HG03469 (cell line): Measurements from ENCODE around the gene SHROOM2.

Experiments used
- ATAC-seq: cut with Tn5 transposase; IDR thresholded peaks from one replicate; pipeline ENCODE4 v1.9.1; 2021; ENCODE audit warnings: mild to moderate bottlenecking, moderate library complexity, moderate number of reproducible peaks; ENCODE audit not compliant: unreplicated experiment

SHROOM2 gene

DNA sequence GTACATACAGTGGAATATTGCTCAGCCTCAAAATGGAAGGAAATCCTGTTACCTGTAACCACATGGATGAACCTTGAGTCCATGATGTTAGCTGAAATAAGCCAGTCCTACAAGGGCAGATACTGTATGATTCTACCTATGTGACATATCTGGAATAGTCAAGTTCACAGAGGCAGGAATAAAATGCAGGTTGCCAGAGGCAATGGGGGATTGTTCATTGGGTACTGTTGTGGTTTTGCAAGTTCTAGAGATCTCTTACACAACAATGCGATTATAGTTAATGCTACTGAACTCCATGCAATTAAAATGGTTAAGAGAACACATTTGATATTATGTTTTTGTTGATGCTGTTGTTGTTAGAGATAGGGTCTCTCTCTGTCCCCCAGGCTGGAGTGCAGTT, 74.6 kb downstream of the SHROOM2 start:
- no peak for ATAC-seq

DNA sequence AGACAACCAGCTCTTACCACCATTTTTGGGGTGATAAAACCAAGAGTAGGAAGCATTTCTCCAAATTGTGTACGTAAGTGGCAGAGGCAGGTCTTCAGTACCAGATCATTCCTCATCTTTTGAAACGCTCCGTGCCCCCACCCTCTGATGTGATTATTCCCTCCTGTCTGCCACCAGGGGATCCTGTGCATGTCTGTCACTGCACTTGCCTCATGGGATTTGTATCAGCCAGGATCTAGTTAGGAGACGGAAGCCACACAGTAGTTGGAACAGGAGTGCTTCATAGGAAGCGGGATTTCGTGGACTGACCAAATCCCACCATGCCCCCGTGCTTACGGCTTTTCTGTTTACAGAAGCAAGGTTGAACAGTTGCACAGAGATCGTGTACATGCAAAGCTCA, 75.5 kb downstream of the SHROOM2 start:
- no peak for ATAC-seq

DNA sequence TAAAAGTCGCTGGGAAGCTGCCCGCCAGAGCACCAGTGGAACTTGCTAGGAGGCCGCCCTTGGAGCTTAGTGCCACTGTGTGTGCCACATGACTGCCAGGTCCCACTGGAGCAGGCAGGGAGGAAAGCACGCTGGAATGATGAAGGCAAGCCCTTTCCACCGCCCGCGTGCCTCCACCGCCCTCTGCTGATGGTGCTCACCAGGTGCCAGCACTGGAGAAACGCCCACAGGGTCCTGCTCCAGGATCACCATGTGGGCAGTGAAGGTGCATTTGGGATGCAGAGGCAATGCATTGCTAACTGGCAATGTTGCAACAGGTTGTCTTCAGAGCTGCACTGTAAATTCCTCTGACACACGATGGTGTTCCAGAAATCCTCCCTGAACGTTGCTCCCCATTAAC, 76.3 kb downstream of the SHROOM2 start:
- ATAC-seq, result no peak

DNA sequence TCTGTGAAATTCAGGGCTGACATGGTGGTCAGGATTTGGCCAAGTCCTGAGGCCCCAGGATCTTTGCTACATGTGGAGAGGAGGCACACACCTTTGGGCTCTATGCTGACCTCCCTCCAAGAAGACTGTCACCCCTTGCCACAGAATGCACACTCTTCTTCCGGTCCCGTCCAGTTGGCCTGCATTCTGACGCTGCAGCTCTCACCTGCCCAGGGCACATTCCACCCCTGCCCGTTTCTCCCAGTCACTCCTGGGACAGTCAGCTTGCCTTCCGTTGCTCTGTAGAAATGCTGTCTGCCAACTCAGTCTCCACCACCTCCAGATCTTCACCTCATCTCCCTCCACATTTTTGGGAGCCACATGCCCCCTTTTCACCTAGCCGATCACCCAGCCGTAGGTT, 76.7 kb downstream of the SHROOM2 start:
- no peak for ATAC-seq

DNA sequence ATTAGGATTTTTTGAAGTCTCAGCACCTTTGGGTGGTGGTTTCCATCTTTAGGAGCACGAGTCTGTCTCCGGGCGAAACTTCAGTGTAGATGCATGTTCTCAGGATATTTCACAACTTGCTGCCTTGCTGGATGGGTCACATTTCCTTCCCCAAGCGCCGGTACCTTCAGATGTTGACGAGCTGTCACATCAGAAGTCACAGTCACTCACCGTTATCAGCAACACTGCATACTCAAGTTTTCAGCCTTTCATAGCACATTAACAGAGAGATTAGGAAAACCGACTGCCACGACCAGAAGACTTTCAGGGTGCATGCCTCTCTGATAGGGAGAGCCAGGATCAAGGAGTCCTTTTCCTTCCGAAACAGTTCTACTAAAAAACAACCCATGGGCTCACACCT, 77.8 kb downstream of the SHROOM2 start:
- no peak for ATAC-seq

DNA sequence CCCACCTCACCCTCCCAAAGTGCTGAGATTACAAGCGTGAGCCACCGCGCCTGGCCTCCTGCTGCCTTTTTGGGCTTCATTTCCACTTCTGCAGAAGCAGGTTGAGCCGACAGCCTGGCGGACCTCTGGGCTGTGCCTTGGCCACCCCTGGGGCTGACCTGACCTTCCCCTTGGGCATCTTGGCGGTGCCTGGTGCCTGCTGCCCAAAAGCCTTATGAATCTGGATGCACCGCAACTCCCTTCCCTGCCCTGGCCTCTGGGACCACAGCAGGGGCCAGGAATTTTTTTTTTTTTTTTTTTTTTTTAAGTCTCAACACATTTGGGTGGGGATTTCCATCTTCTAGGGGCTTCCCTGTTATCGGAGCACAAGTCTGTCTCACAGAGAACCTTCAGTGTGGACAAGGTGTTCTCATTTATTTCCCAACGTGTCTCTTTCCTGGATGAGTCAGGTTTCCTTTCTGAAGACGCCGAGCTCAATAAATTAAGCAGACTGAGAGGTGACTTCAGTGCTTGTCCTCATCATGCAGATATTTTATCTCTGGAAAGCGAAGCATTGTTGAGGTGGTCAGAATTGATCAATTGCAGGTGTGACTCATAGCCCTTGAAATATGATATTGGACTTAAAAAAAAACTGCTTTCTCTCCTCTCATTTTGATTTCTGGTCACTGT, 79.7 kb downstream of the SHROOM2 start:
- ATAC-seq, result no peak

DNA sequence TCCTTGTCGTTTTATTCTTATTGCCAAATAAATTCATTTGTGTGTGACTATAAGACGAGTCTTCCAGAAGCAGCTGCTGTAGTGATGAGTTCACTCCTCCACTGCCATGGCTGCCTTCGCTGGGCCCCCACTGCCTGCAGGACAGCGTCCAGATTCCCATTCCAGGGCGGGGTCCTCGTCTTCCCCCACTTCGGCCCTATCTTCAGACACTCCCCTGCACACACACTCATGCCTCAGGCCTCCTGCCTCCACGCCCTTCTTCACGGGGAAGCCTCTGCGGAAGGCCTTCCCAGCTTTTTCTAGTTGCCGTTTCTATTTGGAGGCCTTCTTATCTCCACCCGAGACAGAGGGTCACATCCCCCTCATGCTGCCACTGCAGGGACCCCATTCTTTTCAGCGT, 80.4 kb downstream of the SHROOM2 start:
- no peak for ATAC-seq

DNA sequence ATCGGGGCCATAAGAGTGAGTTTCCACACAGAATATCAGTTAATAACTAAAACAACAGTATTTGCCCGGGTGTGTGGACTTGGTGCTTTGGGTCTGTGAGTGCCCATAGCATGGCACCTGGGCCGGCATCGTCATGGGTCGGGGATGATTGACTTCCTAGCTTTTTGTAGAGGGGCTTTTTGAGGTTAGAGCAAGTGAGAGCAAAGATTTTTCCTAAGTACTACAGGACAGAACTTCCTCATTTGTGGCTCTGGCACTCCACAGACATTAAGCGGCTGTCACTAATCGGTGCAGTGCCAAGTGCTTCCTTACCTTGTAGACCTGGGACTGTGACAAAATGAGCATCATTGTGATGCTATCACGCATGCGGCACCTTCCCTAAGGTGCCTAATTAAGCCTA, 81.0 kb downstream of the SHROOM2 start:
- ATAC-seq, result no peak

DNA sequence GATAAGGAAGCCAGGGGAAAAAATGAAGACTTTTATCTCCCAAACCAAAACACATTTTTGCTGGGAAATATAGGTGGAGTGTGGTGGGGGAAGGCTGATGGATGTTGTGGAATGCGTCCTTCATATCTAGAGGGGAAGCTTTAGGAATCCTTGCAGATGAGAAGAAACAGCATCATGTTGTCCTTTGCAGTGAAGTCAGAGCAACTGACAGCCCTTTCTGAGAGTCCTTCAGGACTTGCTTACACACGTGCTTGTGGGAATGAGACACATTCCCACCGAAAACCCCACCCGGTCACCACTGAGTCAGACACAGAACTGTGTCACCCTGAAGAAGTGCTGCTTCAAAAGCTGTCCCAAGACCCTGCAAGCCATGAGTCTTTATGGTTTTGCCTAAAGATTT, 81.5 kb downstream of the SHROOM2 start:
- no peak for ATAC-seq

DNA sequence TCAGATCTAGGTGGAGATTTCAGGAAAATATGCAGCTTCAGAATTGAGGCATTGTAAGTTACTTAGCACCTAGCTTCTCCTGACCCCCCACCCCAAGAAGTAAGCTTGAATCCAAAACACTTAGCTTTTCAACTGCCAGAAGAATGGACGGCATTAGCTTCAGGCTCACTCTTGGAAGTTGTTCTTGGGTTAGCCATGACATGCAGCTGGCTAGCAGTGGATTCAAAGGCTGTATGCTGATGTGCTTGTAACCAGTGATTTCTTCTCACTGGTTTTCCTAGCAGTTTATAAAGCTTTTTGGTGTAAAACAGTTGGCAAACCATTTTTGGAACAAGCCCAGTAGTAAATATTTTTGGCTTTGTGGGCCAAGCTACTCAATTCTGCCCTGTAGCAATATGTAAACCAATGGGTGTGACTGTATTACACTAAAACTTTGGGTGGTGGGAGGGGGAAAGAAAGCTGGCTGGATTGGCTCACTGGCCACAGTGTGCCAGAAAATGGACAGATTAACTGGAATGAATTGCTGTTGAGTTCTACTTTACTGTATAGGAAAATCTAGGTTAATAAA, 85.6 kb downstream of the SHROOM2 start:
- ATAC-seq, result no peak

DNA sequence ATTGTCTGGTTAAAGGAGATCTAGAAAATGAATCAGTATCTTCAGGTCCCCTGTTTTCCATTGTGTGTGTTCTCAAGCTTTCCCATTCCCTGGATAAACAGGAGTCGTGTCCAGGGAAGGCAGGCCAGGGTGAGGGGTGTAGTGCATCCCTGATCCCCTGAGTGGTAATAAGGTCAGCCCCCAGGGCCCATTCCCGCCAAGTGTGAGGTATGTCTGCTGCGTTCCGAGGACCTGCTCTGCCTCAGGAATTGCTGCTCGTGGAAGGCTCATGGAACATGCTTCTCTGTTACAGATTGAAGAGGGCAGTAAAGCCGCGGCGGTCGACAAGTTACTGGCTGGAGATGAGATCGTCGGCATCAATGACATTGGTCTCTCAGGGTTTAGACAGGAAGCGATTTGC, 87.1 kb downstream of the SHROOM2 start:
- no peak for ATAC-seq

DNA sequence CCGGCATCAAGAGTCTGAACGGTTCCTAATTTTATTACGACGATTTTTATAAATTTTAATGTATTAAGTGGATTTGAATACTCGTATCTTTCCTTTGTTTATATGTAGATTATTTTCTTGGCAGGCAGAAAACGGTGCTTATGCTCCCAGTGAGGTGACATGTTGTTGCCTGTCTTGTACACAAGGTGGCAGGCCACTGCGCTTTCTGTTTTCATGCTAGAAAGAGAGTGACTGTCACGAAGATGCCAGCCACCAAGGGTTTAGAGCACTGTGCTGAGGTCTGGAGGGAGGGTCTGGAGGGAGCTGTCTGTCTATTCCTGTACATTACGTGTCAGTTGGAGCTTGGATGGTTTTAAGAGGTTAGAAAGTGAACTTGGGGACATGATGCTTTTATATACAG, 87.7 kb downstream of the SHROOM2 start:
- no peak for ATAC-seq

DNA sequence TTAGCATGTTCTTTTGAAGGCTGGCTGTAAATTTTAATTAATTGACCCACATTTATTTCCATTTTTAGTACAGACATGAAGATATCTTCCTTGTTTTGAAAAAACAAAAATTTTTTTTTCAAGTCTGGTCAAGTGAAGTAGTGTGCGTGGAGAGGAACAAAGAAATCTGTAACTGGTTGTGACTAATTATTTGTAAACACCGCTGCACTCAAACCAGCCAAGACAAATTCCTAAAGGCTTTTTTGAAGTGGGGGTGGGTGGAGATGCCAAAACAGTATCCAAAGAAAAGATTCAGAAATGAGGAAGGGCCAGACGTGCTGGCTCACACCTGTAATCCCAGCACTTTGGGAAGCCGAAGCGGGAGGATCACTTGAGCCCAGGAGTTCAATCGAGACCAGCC, 88.3 kb downstream of the SHROOM2 start:
- ATAC-seq, result no peak

DNA sequence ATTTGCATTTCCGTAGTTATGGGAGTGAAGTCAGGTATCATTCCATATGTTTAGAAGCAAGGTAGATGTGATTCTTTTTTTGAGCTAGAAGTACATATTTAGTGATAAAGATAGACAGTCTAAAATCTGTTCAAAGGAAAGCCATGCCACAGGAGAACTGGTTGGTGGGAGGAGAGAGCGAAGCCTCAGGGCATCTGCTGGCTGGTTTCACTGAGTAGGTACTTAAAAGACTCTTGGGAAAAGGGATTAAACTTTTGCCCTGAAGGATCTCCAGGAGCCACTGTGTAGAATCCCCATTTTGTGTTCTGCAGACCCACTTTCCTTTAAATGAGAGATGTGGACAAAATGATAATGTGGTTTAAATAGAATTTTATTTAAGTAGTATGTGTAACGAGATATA, 89.6 kb downstream of the SHROOM2 start:
- no peak for ATAC-seq

DNA sequence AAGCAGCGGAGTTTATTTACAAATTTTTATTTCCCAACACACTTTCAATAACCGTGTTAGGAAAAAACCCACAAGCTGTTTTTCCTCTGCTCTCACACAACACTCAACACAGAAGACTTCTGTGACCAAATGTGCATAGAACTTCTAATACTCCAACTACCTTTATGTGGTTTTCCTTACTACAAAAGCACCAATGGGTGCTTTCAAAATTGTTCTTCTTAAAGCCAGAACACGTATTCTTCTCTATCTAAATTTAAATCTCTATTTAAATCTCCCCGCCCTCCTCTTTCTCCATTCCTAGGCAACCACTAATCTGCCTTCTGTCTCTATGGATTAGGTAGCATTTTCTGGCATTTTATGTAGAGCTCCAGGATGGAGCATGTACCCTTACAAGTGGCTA, 90.0 kb downstream of the SHROOM2 start:
- no peak for ATAC-seq

DNA sequence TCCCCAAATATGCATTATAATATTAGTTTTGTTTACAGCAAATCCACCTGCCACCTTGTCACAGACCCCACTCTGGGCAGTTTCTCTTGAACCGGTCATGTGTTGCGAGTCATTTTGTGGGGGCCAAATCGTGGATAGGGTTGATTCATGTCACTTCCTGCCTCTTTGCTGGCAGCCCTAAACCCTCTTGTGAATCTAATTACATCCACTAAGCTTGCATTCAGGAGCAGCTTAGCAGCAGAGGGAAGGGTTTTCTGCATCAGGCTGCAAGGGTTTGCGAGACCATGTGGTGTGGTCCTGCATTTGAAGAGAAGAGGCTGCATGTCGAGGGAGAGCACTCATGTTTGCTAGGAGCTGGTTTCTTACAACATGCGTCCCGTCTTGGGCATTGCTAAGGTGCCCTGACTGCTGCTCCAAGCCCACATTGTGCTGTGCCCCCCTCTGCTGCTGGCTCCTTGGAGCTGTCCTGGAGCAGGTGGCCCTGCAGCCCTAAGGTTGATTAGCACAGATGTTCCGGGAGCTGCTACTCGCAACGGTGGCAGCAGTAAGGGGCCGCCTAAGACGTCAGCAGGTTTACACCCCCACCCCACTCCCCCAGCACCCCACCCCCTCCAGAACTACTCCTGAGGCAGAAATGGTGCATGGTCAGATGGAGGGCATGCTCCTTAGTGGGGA, 92.1 kb downstream of the SHROOM2 start:
- no peak for ATAC-seq

DNA sequence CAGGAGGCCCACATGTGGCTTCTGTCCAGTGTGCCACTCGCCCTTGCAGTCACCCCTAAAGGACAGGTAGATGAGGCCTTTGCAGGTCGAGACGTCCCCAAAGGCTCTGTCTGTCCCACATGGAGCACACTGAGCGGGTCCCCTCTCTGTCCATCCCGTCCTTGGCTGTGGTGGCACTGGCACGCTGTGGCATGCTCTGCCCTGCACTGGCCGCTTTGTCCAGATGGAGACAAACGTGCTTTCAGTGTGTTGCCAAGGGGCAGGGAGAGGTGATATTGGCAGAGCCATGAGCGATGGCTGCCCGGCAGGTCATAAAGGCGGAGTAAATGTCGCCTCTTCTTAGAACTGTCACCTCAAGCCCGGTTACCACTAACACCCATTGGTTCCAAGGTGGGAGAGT, 94.0 kb downstream of the SHROOM2 start:
- ATAC-seq, result no peak

DNA sequence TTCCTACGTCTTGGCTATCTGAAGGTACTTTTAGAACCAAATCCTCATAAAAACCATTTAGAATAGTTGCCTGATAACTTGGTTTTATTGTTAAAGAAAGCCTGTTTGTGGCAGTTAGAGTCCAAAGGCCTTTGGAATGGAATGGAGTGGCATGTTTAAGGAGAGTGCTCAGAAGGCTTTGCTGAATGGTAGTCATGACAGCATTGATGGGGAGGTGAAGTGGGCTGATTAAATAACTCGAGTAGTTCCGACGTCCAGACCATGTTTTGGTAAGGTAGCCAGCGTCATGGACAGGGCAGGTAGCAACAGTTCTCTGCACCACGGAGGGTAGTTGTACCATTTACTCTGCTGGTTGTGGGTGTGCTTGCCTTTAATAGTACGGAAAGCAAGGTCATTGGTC, 94.6 kb downstream of the SHROOM2 start:
- no peak for ATAC-seq

DNA sequence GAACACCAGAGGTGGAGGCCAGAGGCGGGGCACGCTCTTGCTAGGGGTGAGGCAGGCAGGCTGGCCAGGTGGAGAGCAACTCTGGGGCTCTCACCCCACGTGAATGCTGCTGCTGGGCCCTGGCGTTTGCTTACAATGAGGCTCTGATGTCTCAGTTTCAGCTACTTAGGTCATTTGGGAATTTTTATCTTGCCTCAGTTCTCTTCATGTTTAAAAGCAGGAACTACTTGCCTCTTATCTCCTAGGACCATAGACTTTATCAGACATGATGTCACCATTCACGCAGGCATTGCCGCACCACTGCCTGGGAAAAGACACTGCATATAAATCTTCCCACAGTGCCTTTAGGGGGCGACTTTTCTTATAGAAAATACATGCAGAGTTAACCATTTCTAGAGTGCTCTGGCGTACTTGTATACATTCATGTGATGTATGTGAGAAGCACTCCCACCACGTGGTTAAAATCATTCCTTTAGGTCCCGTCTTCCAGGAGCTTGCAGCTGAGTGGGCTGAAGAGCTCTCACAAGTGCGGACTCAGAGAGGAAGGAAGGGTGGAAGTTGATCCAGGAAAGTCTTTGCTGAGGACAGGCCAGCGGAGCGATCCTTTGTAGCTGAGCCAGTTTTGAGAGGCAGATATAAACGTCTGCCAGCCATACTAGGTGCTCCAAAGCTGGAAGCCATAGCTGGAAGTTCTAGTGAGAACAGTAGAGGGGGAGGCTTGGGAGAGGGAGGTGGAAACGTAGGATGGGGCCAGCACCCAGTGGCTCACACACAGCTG, 96.6 kb downstream of the SHROOM2 start:
- no peak for ATAC-seq

DNA sequence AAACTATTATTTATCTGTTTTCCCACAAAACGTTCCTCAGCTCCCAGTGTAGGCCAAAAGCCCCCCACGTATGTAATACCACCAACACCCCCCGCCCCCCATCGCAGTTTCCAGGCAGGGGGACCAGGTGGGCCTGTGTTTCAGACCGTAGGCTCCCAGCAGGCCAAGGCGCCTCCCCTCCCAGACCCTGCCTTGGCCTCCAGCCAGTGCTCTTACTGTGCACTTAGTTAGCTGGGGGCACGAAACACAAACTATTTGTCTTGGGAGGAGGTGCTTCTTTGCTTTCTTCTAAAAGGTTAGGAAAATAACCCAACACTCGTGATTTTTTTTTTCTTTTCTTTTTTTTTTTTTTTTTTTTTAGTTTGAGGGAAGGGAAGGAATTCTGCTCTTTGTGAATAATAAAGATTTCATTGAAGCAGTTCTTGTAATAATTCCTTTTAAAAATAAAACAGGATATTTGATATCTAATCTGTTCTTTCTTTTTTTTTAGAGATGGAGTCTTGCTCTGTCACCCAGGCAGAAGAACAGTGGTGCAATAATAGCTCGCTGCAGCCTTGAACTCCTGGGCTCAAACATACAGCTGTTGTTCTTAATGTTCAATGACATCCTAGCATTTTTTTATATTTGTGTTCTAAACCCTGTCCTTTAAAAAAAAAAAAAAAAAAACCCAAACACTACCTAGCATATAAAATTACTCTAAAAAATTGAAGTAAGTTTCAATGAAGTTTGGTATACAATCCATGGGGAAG, 98.0 kb downstream of the SHROOM2 start:
- no peak for ATAC-seq

DNA sequence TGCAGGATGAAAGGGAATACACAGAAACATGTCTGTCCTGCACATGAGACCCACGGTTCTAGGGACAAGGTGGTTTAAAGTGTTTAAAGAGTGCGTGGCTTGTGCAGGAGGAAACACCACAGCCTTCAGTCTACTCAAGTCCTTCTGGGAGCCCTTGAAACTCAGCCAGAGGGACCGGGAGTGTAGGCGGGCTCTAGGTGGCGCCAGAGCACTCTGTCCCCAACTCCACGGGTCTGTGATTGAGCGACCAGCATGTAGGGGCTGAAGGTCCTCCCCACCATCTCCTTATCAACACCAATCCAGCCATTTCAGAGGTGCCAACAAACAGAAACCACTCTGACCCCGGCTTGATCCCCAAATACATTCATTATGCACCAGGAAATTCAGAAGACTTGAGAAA, 98.9 kb downstream of the SHROOM2 start:
- no peak for ATAC-seq
